SK-N-SH (cell line): ENCODE results near the gene SENP5. TPM values are rescaled to one million over a fixed set of nuclear protein-coding genes. Genes with fewer than 3 reads are reported as not detected.
A peak's percentile ranks its signal among the peaks of the same experiment; 100 is the strongest.

Experiments used
- CTCF ChIA-PET: fragments of 300-600, 350-600 bp; formaldehyde crosslinking; extraction: SDS; loops from one replicate; lab custom pipeline; 2021; lab: Yijun Ruan, JAX
- POLR2A ChIA-PET: fragments of 350-600 bp; sonication (Branson Sonifier 250); formaldehyde crosslinking; extraction: SDS; loops from one replicate; lab custom pipeline; 2020; ENCODE audit warnings: antibody characterized with exemption, inconsistent platforms; lab: Yijun Ruan, JAX
- DNase-seq: peaks from one replicate; pipeline ENCODE4 v3.0.0; 2012
- H2AFZ ChIP-seq: fragments of 200-600 bp; sonication (generic); 2 replicates; pipeline ENCODE4 v1.8.1; 2016; ENCODE audit warnings: antibody characterized with exemption, mild to moderate bottlenecking, low read depth
- H3F3A ChIP-seq: fragments of 200-600 bp; sonication (generic); replicated peaks from 2 replicates; pipeline ENCODE3; 2016; ENCODE audit warnings: antibody characterized with exemption, mild to moderate bottlenecking; ENCODE audit not compliant: insufficient read depth
- H3K27ac ChIP-seq, 2 experiments: fragments of 200-500 bp in 1 of 2; fragments of 200-600 bp in 1 of 2; sonication (Bioruptor generic) in 1 of 2; sonication (generic), shearing (Covaris generic) in 1 of 2; 2 replicates each; pipeline versions ENCODE4 v1.5.1 to v1.6.1; 2014 to 2016; ENCODE audit warnings: low read depth in 2 of 2, inconsistent platforms in 1 of 2, low read length in 1 of 2, mild to moderate bottlenecking in 1 of 2, mixed read lengths in 1 of 2
- H3K27me3 ChIP-seq: fragments of 200-600 bp; sonication (generic), shearing (Covaris generic); 2 replicates; pipeline ENCODE4 v1.6.1; 2016; ENCODE audit warnings: mixed run types; ENCODE audit not compliant: insufficient read depth
- H3K36me3 ChIP-seq, 2 experiments: fragments of 200-500 bp in 1 of 2; fragments of 200-600 bp in 1 of 2; sonication (Bioruptor generic) in 1 of 2; sonication (generic) in 1 of 2; replicated peaks in 1 of 2; 2 replicates each; pipeline versions ENCODE3 to v1.5.1; 2014 to 2016; ENCODE audit warnings: low read length in 1 of 2, mild to moderate bottlenecking in 1 of 2; ENCODE audit not compliant: insufficient read depth in 2 of 2, control insufficient read depth in 1 of 2
- H3K4me1 ChIP-seq, 2 experiments: fragments of 200-500 bp in 1 of 2; fragments of 200-600 bp in 1 of 2; sonication (Bioruptor generic) in 1 of 2; sonication (generic), shearing (Covaris generic) in 1 of 2; 2 replicates each; pipeline versions ENCODE4 v1.5.1 to v1.6.1; 2014 to 2016; ENCODE audit warnings: low read depth in 1 of 2, low read length in 1 of 2, mixed run types in 1 of 2; ENCODE audit not compliant: insufficient read depth in 2 of 2, control insufficient read depth in 1 of 2
- H3K4me2 ChIP-seq: fragments of 200-600 bp; sonication (generic), shearing (Covaris generic); 2 replicates; pipeline ENCODE4 v1.6.1; 2017; ENCODE audit warnings: mixed run types
- H3K4me3 ChIP-seq, 2 experiments: fragments of 200-500 bp in 1 of 2; fragments of 200-600 bp in 1 of 2; sonication (Bioruptor generic) in 1 of 2; sonication (generic), shearing (Covaris generic) in 1 of 2; 2 replicates each; pipeline versions ENCODE4 v1.5.1 to v1.8.1; 2014 to 2016; ENCODE audit warnings: low read depth in 2 of 2, inconsistent platforms in 1 of 2, low read length in 1 of 2, mild to moderate bottlenecking in 1 of 2, mixed read lengths in 1 of 2, moderate library complexity in 1 of 2
- H3K79me2 ChIP-seq: fragments of 200-600 bp; sonication (generic); 2 replicates; pipeline ENCODE4 v1.8.1; 2017; ENCODE audit warnings: mild to moderate bottlenecking; ENCODE audit not compliant: insufficient read depth
- H3K9ac ChIP-seq: fragments of 200-600 bp; sonication (generic); 2 replicates; pipeline ENCODE4 v1.6.1; 2017; ENCODE audit warnings: mixed run types
- H3K9me2 ChIP-seq: fragments of 200-600 bp; sonication (generic); 2 replicates; pipeline ENCODE4 v1.6.1; 2017; ENCODE audit warnings: mixed run types
- H3K9me3 ChIP-seq: fragments of 200-600 bp; sonication (generic); 2 replicates; pipeline ENCODE4 v1.6.1; 2017; ENCODE audit warnings: mixed run types, mild to moderate bottlenecking, moderate library complexity
- H4K20me1 ChIP-seq: fragments of 200-600 bp; sonication (generic); 2 replicates; pipeline ENCODE4 v1.6.1; 2017; ENCODE audit warnings: mild to moderate bottlenecking, mixed run types; ENCODE audit not compliant: insufficient read depth
- CHD2 ChIP-seq: fragments of 150-350 bp; IDR thresholded peaks from 2 replicates; pipeline ENCODE4 v1.6.1; 2018; ENCODE audit warnings: low read length; ENCODE audit not compliant: partially characterized antibody
- FOXM1 ChIP-seq: IDR thresholded peaks from 2 replicates; pipeline ENCODE4 v1.4.0; 2012; ENCODE audit warnings: low read depth, mild to moderate bottlenecking
- GABPA ChIP-seq: IDR thresholded peaks from 2 replicates; pipeline ENCODE4 v1.4.0; 2012; ENCODE audit warnings: low read depth, mild to moderate bottlenecking
- GATA2 ChIP-seq: sonication (generic); formaldehyde crosslinking; IDR thresholded peaks from 2 replicates; pipeline ENCODE4 v1.5.0; 2020; ENCODE audit warnings: mild to moderate bottlenecking, missing genetic modification reagents
- IRF3 ChIP-seq: fragments of 150-350 bp; IDR thresholded peaks from 2 replicates; pipeline ENCODE4 v1.6.1; 2016; ENCODE audit warnings: mild to moderate bottlenecking, low read depth, low read length
- JUND ChIP-seq: IDR thresholded peaks from 2 replicates; pipeline ENCODE4 v1.4.0; 2012
- MEF2A ChIP-seq: IDR thresholded peaks from 2 replicates; pipeline ENCODE4 v1.4.0; 2012; ENCODE audit warnings: low read depth, borderline replicate concordance
- MXI1 ChIP-seq: IDR thresholded peaks from 2 replicates; pipeline ENCODE4 v1.6.1; 2012; ENCODE audit warnings: mild to moderate bottlenecking, low read depth, low read length, improper control_type of control experiment
- NRF1 ChIP-seq: IDR thresholded peaks from 2 replicates; pipeline ENCODE4 v1.6.1; 2012; ENCODE audit warnings: low read depth, mild to moderate bottlenecking, low read length
- POLR2AphosphoS5 ChIP-seq: IDR thresholded peaks from 2 replicates; pipeline ENCODE4 v1.6.1; 2012; ENCODE audit warnings: low read depth, low read length
- RCOR1 ChIP-seq: fragments of 150-350 bp; IDR thresholded peaks from 2 replicates; pipeline ENCODE4 v1.6.1; 2017; ENCODE audit warnings: antibody characterized with exemption, low read length
- REST ChIP-seq: IDR thresholded peaks from 2 replicates; pipeline ENCODE4 v1.6.1; 2012; ENCODE audit warnings: mild to moderate bottlenecking, low read depth, low read length, moderate library complexity
- TAF1 ChIP-seq: IDR thresholded peaks from 2 replicates; pipeline ENCODE4 v1.6.1; 2012; ENCODE audit warnings: low read depth, mild to moderate bottlenecking, low read length, moderate library complexity, borderline replicate concordance
- TCF12 ChIP-seq: IDR thresholded peaks from 2 replicates; pipeline ENCODE4 v1.4.0; 2012
- USF1 ChIP-seq: IDR thresholded peaks from 2 replicates; pipeline ENCODE4 v1.4.0; 2012; ENCODE audit warnings: low read depth, borderline replicate concordance
- ZBTB33 ChIP-seq: IDR thresholded peaks from 2 replicates; pipeline ENCODE4 v1.4.0; 2012; ENCODE audit warnings: low read depth, borderline replicate concordance
- WGBS: methylation state at CpG from one replicate; pipeline ENCODE4 v1.1.6; 2017; ENCODE audit warnings: low lambda C conversion rate; 5-methylcytosine and 5-hydroxymethylcytosine counted together
- polyA plus RNA-seq, 3 experiments: library from polyadenylated mRNA; depleted of rRNA; stranded (reverse); fragments of >200 nt; gene quantifications; 2 replicates each; pipeline ENCODE4 v1.2.3, GENCODE V29; 2012

Gene SENP5
- polyA plus RNA-seq, 1 of the 3 experiments (the other 2 are of a cell fraction), result 7.5 TPM

- TF ChIP-seq IRF3 (no peak), MEF2A (no peak), USF1 (no peak), CHD2 (no peak), JUND (no peak), POLR2AphosphoS5 (no peak), GABPA (no peak)
- ChIA-PET POLR2A (no interaction called here), CTCF (interaction anchor here (0.7 to 0.8 kb wide), 2 partner anchors 15 to 86 kb away, joined by 3 to 4 read pairs; no protein-coding TSS in a partner anchor)
- H3K4me1 ChIP-seq, result peaks cover 0 to 3% of the 10 kb centered on the region in 2 experiments; a peak in 2 of 4 replicates
- WGBS, result 89% methylated on average over 2 of the region's 2 CpGs
- no peak overlapping the region for H3K9ac ChIP-seq
- no peaks in the 10 kb centered on the region for H3K9me2 ChIP-seq
- peaks cover 35% of the 10 kb centered on the region for H3F3A ChIP-seq
- no peak overlapping the region for H3K4me3 ChIP-seq
- H3K79me2 ChIP-seq, result peaks cover 59% of the 10 kb centered on the region
- DNase-seq, result no peak
- H3K27me3 ChIP-seq, result no peaks in the 10 kb centered on the region
- H3K4me2 ChIP-seq, result no peak overlapping the region
- H3K9me3 ChIP-seq, result no peaks in the 10 kb centered on the region
- H2AFZ ChIP-seq, result no peak overlapping the region
- peaks cover 61 to 67% of the 10 kb centered on the region in 2 experiments for H3K36me3 ChIP-seq
- H4K20me1 ChIP-seq, result peaks cover 5% of the 10 kb centered on the region; the same call in 1 of the 2 replicates
- H3K27ac ChIP-seq, result peak overlapping the region in 1 of 2 experiments; percentile 2; a peak in 1 of 4 replicates
These were observed 70.4 kb downstream of the SENP5 start for GRCh38 chr3:196938124-196938523.

- 94% methylated on average over 5 of the region's 5 CpGs for WGBS
- no peak overlapping the region for H3K9ac ChIP-seq
- peaks cover 3 to 5% of the 10 kb centered on the region in 2 experiments; a peak in 3 of 4 replicates for H3K4me1 ChIP-seq
- H3K4me3 ChIP-seq, result no peak overlapping the region
- H3F3A ChIP-seq, result peaks cover 35% of the 10 kb centered on the region
- no peaks in the 10 kb centered on the region for H3K9me2 ChIP-seq
- H3K36me3 ChIP-seq, result peaks cover 61 to 63% of the 10 kb centered on the region in 2 experiments
- ChIA-PET POLR2A (no interaction called here), CTCF (interaction anchor here (0.7 to 0.8 kb wide), 2 partner anchors 15 to 85 kb away, joined by 3 to 4 read pairs; no protein-coding TSS in a partner anchor)
- peaks cover 9% of the 10 kb centered on the region; the same call in 1 of the 2 replicates for H4K20me1 ChIP-seq
- peaks cover 63% of the 10 kb centered on the region for H3K79me2 ChIP-seq
- H3K4me2 ChIP-seq, result no peak overlapping the region
- TF ChIP-seq POLR2AphosphoS5, result no peak
- TF ChIP-seq NRF1, result no peak
- no peak for TF ChIP-seq RCOR1
- no peak for TF ChIP-seq MEF2A
- no peak for TF ChIP-seq TAF1
- TF ChIP-seq GATA2 (CRISPR knock-in tag), result no peak
- TF ChIP-seq TCF12, result no peak
- no peak for TF ChIP-seq ZBTB33
- TF ChIP-seq REST, result no peak
- no peak for TF ChIP-seq FOXM1
- TF ChIP-seq MXI1, result no peak
- TF ChIP-seq CHD2, result no peak
- H2AFZ ChIP-seq, result no peak overlapping the region
- no peak for DNase-seq
- H3K9me3 ChIP-seq, result no peaks in the 10 kb centered on the region
- H3K27ac ChIP-seq, result peak overlapping the region in 1 of 2 experiments; percentile 2; a peak in 1 of 4 replicates
- no peaks in the 10 kb centered on the region for H3K27me3 ChIP-seq
These were observed 70.9 kb downstream of the SENP5 start for GRCh38 chr3:196938576-196938975.
